ENCODE results near the gene CNOT6. TPM values are rescaled to one million over a fixed set of nuclear protein-coding genes. Genes with fewer than 3 reads are reported as not detected.

CNOT6 gene
- total and polyA plus RNA-seq, 4 donors = 8.7 to 51.1 (median 14.8) TPM

DNA sequence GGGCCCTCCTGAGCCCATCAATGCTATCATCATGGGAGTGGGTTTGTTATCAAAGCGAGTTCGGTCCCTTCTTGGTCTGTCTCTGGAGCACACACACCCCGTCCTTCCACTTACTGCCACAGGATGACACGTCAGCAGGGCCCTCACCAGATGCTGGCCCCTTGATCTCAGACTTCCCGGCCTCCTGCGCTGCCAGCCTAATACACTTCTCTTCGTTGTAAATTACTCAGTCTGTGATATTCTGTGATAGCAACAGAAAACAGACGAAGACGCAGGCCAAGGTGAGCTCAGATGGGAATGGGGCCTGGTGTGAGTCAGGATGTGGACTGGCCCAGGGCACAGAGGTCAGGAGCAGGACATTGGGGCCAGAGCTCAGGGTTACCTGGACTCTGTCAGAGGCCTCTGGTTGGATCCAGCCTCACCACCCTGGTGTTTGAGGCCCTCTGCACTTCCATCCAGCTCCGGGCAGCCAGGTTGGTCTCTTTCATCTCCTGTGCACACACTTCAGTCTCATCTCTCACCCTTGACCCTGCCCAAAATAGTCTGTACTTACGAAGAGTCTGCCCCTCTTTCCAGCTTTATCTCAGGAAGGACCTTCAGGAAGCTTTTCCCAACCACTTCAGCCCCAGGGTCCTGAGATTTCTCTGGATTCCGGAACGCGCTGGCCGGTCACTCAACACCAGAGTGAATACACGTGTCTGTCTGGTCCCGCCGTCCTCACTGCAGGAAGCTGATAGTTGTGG, 26.0 kb upstream of the CNOT6 start:
- H3K4me1 ChIP-seq (ENCODE audit: control insufficient read depth in 5 of 5, insufficient read depth in 5 of 5, low read length in 5 of 5) = peaks cover 0 to 12% (median 0%) of the 10 kb centered on the region in 5 donors
- no peak overlapping the region for H3K4me3 ChIP-seq
- TF ChIP-seq, protein P1, sequence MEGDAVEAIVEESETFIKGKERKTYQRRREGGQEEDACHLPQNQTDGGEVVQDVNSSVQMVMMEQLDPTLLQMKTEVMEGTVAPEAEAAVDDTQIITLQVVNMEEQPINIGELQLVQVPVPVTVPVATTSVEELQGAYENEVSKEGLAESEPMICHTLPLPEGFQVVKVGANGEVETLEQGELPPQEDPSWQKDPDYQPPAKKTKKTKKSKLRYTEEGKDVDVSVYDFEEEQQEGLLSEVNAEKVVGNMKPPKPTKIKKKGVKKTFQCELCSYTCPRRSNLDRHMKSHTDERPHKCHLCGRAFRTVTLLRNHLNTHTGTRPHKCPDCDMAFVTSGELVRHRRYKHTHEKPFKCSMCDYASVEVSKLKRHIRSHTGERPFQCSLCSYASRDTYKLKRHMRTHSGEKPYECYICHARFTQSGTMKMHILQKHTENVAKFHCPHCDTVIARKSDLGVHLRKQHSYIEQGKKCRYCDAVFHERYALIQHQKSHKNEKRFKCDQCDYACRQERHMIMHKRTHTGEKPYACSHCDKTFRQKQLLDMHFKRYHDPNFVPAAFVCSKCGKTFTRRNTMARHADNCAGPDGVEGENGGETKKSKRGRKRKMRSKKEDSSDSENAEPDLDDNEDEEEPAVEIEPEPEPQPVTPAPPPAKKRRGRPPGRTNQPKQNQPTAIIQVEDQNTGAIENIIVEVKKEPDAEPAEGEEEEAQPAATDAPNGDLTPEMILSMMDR (IDR thresholded peaks at IDR 0.05; ENCODE audit: control extremely low read depth, extremely low read depth) = no peak
- H3K9ac ChIP-seq (ENCODE audit: insufficient read depth in 1 of 2, low read length in 2 of 2) = no peak overlapping the region
- WGBS, 2 donors = 86 to 93% methylated on average over 18 of the region's 18 CpGs
- H3K36me3 ChIP-seq (ENCODE audit: control insufficient read depth in 4 of 4, insufficient read depth in 4 of 4, low read length in 4 of 4) = no peaks in the 10 kb centered on the region
- H3K27me3 ChIP-seq (ENCODE audit: control insufficient read depth in 3 of 3, insufficient read depth in 3 of 3, low read length in 2 of 3) = no peaks in the 10 kb centered on the region
- no peak for DNase-seq
- no peak for ATAC-seq (ENCODE audit: insufficient read depth, low FRiP score)
- H3K9me3 ChIP-seq (ENCODE audit: control insufficient read depth in 4 of 4, insufficient read depth in 3 of 4, low read length in 3 of 4) = peaks cover 0 to 3% (median 0%) of the 10 kb centered on the region in 4 donors
- peak overlapping the region in 1 of 2 donors; percentile 81 for H3K27ac ChIP-seq (ENCODE audit: low read depth in 1 of 2, low read length in 1 of 2)

DNA sequence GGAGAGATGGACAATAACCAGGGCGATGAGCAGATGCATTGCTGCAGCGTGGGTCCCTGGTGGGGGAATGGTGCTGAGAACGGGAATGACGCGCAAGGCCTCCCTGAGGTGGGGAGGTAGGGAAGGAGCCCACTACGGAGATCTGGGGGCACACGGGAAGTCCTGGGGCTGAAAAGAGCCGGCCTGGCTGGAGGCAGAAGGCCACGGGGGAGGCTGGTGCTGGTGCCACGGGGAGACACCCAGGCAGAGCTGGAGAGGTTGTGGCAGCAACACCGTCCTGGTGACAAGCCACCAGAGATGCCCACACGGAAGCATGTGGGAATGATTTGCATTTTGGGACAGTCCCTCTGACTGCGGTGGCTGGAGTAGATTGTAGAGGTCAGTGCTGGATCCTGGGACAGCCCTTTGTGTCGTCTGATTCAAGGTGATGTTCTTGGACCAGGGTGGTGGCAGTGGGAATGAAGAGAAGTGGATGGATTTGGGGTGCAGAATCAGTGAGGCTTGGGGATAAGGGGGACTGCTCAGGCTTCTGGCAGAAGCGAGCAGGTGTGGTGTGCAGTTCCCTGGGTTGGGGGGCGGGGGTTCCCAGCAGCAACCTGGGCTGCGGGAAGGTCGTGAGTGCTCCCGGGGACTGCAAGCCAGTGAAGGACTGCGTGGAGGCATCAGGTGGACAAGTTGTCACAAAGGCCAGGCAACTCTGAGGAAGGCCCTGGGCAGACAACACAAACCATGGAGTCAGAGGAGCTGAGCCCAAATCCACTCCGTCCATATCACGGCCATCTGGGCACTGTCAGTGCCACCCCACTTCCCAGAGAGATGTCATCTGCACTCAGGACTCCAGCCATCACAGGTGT, 25.2 kb upstream of the CNOT6 start:
- Histone ChIP-seq H3K4me3 (no peak overlapping the region), H3K9ac (ENCODE audit: insufficient read depth in 1 of 2, low read length in 2 of 2) (no peak overlapping the region), H3K4me1 (ENCODE audit: control insufficient read depth in 5 of 5, insufficient read depth in 5 of 5, low read length in 5 of 5) (peaks cover 0 to 12% (median 0%) of the 10 kb centered on the region in 5 donors), H3K9me3 (ENCODE audit: control insufficient read depth in 4 of 4, insufficient read depth in 3 of 4, low read length in 3 of 4) (no peaks in the 10 kb centered on the region), H3K27me3 (ENCODE audit: control insufficient read depth in 3 of 3, insufficient read depth in 3 of 3, low read length in 2 of 3) (no peaks in the 10 kb centered on the region), H3K27ac (ENCODE audit: low read depth in 1 of 2, low read length in 1 of 2) (no peak overlapping the region), H3K36me3 (ENCODE audit: control insufficient read depth in 4 of 4, insufficient read depth in 4 of 4, low read length in 4 of 4) (no peaks in the 10 kb centered on the region)
- WGBS, 2 donors = 87 to 89% methylated on average over 21 to 22 of the region's 22 CpGs
- TF ChIP-seq, protein P1 (IDR thresholded peaks at IDR 0.05; ENCODE audit: control extremely low read depth, extremely low read depth) = no peak
- no peak for ATAC-seq (ENCODE audit: insufficient read depth, low FRiP score)
- no peak for DNase-seq

DNA sequence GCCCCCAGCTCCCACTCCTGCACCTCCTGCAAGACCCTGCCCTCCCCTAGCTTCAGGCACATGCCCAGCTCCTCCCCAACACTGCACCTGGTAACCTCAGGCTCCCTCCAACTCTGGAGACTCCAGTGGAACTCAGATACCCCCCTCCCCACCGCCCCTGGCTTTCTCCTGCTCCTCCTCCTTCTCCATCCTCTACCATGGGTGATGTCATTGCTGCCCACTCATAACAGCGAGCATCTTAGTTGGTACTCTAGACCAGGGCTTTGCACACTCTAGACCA, 24.7 kb upstream of the CNOT6 start:
- Histone ChIP-seq H3K9me3 (ENCODE audit: control insufficient read depth in 4 of 4, insufficient read depth in 3 of 4, low read length in 3 of 4) (no peaks in the 10 kb centered on the region), H3K27me3 (ENCODE audit: control insufficient read depth in 3 of 3, insufficient read depth in 3 of 3, low read length in 2 of 3) (no peaks in the 10 kb centered on the region), H3K4me3 (no peak overlapping the region), H3K9ac (ENCODE audit: insufficient read depth in 1 of 2, low read length in 2 of 2) (no peak overlapping the region), H3K36me3 (ENCODE audit: control insufficient read depth in 4 of 4, insufficient read depth in 4 of 4, low read length in 4 of 4) (no peaks in the 10 kb centered on the region), H3K27ac (ENCODE audit: low read depth in 1 of 2, low read length in 1 of 2) (no peak overlapping the region), H3K4me1 (ENCODE audit: control insufficient read depth in 5 of 5, insufficient read depth in 5 of 5, low read length in 5 of 5) (peaks cover 0 to 11% (median 0%) of the 10 kb centered on the region in 5 donors)
- 77 to 89% methylated on average over 2 of the region's 2 CpGs for WGBS, 2 donors
- TF ChIP-seq, protein P1 (IDR thresholded peaks at IDR 0.05; ENCODE audit: control extremely low read depth, extremely low read depth) = no peak
- ATAC-seq (ENCODE audit: insufficient read depth, low FRiP score) = no peak
- no peak for DNase-seq

All from lung (tissue), 12 donors.